ENCODE results near the gene USP44. TPM values are rescaled to one million over a fixed set of nuclear protein-coding genes. Genes with fewer than 3 reads are reported as not detected.

The USP44 gene
- total RNA-seq, 1 experiment from 2014 or later = not detected

GRCh38 chr12:95541436-95541835 lies 9.8 kb downstream of the USP44 start:
- TF ChIP-seq CTCF (IDR thresholded peaks at IDR 0.05; ENCODE audit: unreplicated experiment) = no peak
- Mint-ChIP-seq H3K4me3 (ENCODE audit: unreplicated experiment) (no peak overlapping the region), H3K36me3 (ENCODE audit: insufficient read depth, unreplicated experiment) (no peaks in the 10 kb centered on the region), H3K4me1 (ENCODE audit: insufficient read depth, unreplicated experiment) (no peaks in the 10 kb centered on the region), H3K27ac (ENCODE audit: low read depth, unreplicated experiment) (no peak overlapping the region), H3K27me3 (ENCODE audit: insufficient read depth, unreplicated experiment) (no peaks in the 10 kb centered on the region), H3K9me3 (ENCODE audit: unreplicated experiment) (no peaks in the 10 kb centered on the region)
- ChIA-PET CTCF (interaction anchor here (0.6 kb wide), 1 partner anchor 469 kb away, joined by 5 read pairs; no protein-coding TSS in a partner anchor), POLR2A (no interaction called here)
- intact Hi-C loops (cut with micrococcal nuclease) = no loop called here
- no peak for DNase-seq (ENCODE audit: unreplicated experiment)
- no TSS peak for BruUV-seq (replicated peaks)

GRCh38 chr12:95538656-95539055 lies 12.6 kb downstream of the USP44 start:
- Mint-ChIP-seq H3K4me1 (ENCODE audit: insufficient read depth, unreplicated experiment) (peaks cover 7% of the 10 kb centered on the region), H3K27me3 (ENCODE audit: insufficient read depth, unreplicated experiment) (no peaks in the 10 kb centered on the region), H3K36me3 (ENCODE audit: insufficient read depth, unreplicated experiment) (no peaks in the 10 kb centered on the region), H3K27ac (ENCODE audit: low read depth, unreplicated experiment) (no peak overlapping the region), H3K9me3 (ENCODE audit: unreplicated experiment) (no peaks in the 10 kb centered on the region), H3K4me3 (ENCODE audit: unreplicated experiment) (no peak overlapping the region)
- ChIA-PET CTCF (interaction anchor here (0.5 to 2.2 kb wide), 6 partner anchors 35 to 733 kb away, joined by 3 to 9 read pairs (median 4); no protein-coding TSS in a partner anchor), POLR2A (interaction anchor here (0.8 to 1.4 kb wide), 3 partner anchors 64 to 466 kb away, joined by 3 to 5 read pairs (median 3); partner anchors contain the start of genes FGD6, METAP2 and VEZT)
- DNase-seq (ENCODE audit: unreplicated experiment) = no peak
- intact Hi-C loops (cut with micrococcal nuclease) = loop anchor here (10.0 kb wide), 1 partner anchor 994 kb away; no protein-coding TSS in a partner anchor
- no TSS peak for BruUV-seq (replicated peaks)
- no peak for TF ChIP-seq CTCF (IDR thresholded peaks at IDR 0.05; ENCODE audit: unreplicated experiment)

DNA sequence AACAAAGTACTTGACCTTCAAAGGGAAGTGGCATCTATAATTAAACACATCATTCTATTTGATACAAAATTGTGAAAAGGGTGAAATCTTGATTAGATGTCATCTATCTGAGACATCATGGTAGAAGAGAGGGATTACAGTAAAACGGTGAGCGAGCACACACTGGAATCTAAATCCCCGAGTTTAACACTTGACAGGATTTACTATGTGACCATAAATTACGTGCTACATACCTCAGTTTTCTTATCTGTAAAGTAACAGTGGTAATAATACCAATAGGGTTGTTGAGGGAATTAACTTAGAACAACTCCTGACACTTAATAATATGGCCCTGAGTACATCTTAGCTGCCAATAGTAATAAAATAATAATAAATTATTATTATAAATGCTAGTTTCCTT lies 13.3 kb downstream of the USP44 start:
- Mint-ChIP-seq H3K4me1 (ENCODE audit: insufficient read depth, unreplicated experiment) (peaks cover 14% of the 10 kb centered on the region), H3K4me3 (ENCODE audit: unreplicated experiment) (no peak overlapping the region), H3K36me3 (ENCODE audit: insufficient read depth, unreplicated experiment) (no peaks in the 10 kb centered on the region), H3K27me3 (ENCODE audit: insufficient read depth, unreplicated experiment) (no peaks in the 10 kb centered on the region), H3K9me3 (ENCODE audit: unreplicated experiment) (no peaks in the 10 kb centered on the region), H3K27ac (ENCODE audit: low read depth, unreplicated experiment) (no peak overlapping the region)
- intact Hi-C loops (cut with micrococcal nuclease) = loop anchor here (10.0 kb wide), 1 partner anchor 993 kb away; no protein-coding TSS in a partner anchor
- TF ChIP-seq CTCF (IDR thresholded peaks at IDR 0.05; ENCODE audit: unreplicated experiment) = no peak
- ChIA-PET CTCF (interaction anchor here (1.0 to 2.2 kb wide), 3 partner anchors 36 to 421 kb away, joined by 4 to 9 read pairs (median 7); no protein-coding TSS in a partner anchor), POLR2A (interaction anchor here (1.2 to 1.4 kb wide), 2 partner anchors 320 to 467 kb away, joined by 3 read pairs; partner anchors contain the start of genes FGD6 and VEZT)
- BruUV-seq (replicated peaks) = no TSS peak
- DNase-seq (ENCODE audit: unreplicated experiment) = no peak

DNA sequence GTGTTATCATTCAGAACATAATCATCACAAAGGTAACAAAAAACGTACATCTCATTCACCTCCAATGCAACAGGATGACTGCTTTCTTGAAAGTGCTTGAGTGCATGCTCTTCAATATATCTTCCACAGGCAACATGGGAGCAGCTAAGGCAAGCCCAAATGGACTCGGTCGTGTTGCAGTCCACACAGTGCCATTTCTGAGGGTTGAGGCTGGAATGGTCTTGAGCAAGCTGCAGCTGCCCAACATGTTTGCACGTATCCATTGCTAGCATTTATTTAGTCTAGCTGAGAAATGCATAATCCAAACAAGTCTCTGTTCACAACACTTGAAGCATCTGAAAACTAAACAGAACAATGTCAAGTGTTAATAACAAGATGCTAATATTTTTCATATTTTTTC lies 17.3 kb downstream of the USP44 start:
- no TSS peak for BruUV-seq (replicated peaks)
- POLR2A ChIA-PET = interaction anchor here (0.7 to 2.9 kb wide), 7 partner anchors 60 to 431 kb away, joined by 3 to 13 read pairs (median 5); partner anchors contain the start of genes FGD6, METAP2 and VEZT

More for the DNA sequence above, 17.3 kb downstream of the USP44 start:
- DNase-seq (ENCODE audit: unreplicated experiment) = no peak
- Mint-ChIP-seq H3K4me3 (ENCODE audit: unreplicated experiment) (no peak overlapping the region), H3K27ac (ENCODE audit: low read depth, unreplicated experiment) (no peak overlapping the region), H3K4me1 (ENCODE audit: insufficient read depth, unreplicated experiment) (peaks cover 18% of the 10 kb centered on the region), H3K36me3 (ENCODE audit: insufficient read depth, unreplicated experiment) (no peaks in the 10 kb centered on the region), H3K27me3 (ENCODE audit: insufficient read depth, unreplicated experiment) (no peaks in the 10 kb centered on the region), H3K9me3 (ENCODE audit: unreplicated experiment) (no peaks in the 10 kb centered on the region)
- TF ChIP-seq CTCF (IDR thresholded peaks at IDR 0.05; ENCODE audit: unreplicated experiment) = no peak
- CTCF ChIA-PET = interaction anchor here (0.5 to 3.0 kb wide), 34 partner anchors 8 to 1433 kb away, joined by 3 to 15 read pairs (median 4); partner anchors contain the start of genes FGD6 and VEZT
- intact Hi-C loops (cut with micrococcal nuclease) = loop anchor here (1.0 to 10.0 kb wide), 4 partner anchors 197 to 989 kb away; no protein-coding TSS in a partner anchor

Data from MCF 10A (cell line).